ENCODE data around the gene C14orf119.
"Not testable (repeated sequence)": the region's sequence is repeated elsewhere in the genome, so short reads cannot be mapped to it uniquely, and the experiment has no call there.

C14orf119 gene

DNA sequence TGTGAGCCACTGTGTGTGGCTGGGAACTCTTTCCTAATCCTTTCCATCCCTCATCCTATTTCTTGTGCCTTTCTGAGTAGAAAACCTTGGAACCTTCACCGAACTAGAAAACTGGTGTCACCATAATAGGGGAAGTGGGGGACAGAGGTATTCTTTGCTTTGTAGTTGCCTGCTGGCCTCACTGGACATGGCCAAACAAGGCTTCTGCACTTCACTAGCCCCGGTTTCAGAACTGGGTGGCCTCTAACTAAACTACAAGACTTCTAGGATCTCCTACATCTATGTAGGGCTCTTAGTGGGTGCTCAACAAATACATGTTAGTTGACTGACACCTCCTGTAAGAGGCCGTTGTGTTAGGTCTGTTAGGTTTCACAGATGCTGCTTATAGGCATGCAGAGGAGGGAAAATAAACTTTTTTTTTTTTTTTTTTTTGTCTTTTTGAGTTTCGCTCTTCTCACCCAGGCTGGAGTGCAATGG is 10.1 kb downstream of the C14orf119 start:
- Histone ChIP-seq H3K9ac (ENCODE audit: low read length) (no peak overlapping the region), H3K4me1 (ENCODE audit: insufficient read depth, low read length) (no peaks in the 10 kb centered on the region), H3K27ac (ENCODE audit: low read depth, low read length) (no peak overlapping the region), H3K27me3 (ENCODE audit: control insufficient read depth in 1 of 2, insufficient read depth in 2 of 2, low read length in 2 of 2) (no peaks in the 10 kb centered on the region), H3K9me3 (ENCODE audit: low read length) (no peaks in the 10 kb centered on the region), H3K36me3 (ENCODE audit: insufficient read depth, low read length) (no peaks in the 10 kb centered on the region), H3K4me3 (ENCODE audit: low read depth in 1 of 2, low read length in 2 of 2) (no peak overlapping the region)

DNA sequence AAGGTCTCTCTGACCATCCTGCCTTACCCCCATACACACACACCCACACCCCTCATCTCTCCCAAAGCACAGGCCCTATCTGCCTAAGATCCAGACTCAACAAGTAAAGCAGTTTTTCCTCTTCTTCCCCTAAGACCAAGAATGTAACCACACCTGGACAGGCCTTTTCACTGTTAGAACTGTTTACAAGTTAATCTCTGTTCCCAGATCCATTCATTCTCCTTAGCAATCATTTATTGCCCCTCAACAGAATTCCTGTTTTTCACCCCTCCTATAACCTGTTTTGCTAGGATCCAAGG is 11.4 kb downstream of the C14orf119 start:
- Histone ChIP-seq H3K4me3 (ENCODE audit: low read depth in 1 of 2, low read length in 2 of 2) (no peak overlapping the region), H3K36me3 (ENCODE audit: insufficient read depth, low read length) (no peaks in the 10 kb centered on the region), H3K27me3 (ENCODE audit: control insufficient read depth in 1 of 2, insufficient read depth in 2 of 2, low read length in 2 of 2) (no peaks in the 10 kb centered on the region), H3K4me1 (ENCODE audit: insufficient read depth, low read length) (no peaks in the 10 kb centered on the region), H3K27ac (ENCODE audit: low read depth, low read length) (no peak overlapping the region), H3K9me3 (ENCODE audit: low read length) (no peaks in the 10 kb centered on the region), H3K9ac (ENCODE audit: low read length) (no peak overlapping the region)

DNA sequence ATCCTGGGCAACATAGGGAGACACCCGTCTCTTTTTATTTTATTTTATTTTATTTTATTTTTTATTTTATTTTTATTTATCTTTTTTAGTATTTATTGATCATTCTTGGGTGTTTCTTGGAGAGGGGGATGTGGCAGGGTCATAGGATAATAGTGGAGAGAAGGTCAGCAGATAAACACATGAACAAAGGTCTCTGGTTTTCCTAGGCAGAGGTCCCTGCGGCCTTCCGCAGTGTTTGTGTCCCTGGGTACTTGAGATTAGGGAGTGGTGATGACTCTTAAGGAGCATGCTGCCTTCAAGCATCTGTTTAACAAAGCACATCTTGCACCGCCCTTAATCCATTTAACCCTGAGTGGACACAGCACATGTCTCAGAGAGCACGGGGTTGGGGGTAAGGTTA is 12.3 kb downstream of the C14orf119 start:
- not testable (repeated sequence) for H3K27ac ChIP-seq (ENCODE audit: low read depth, low read length); H3K9me3 ChIP-seq (ENCODE audit: low read length); H3K9ac ChIP-seq (ENCODE audit: low read length); H3K4me1 ChIP-seq (ENCODE audit: insufficient read depth, low read length); H3K4me3 ChIP-seq (ENCODE audit: low read depth in 1 of 2, low read length in 2 of 2); H3K27me3 ChIP-seq (ENCODE audit: control insufficient read depth in 1 of 2, insufficient read depth in 2 of 2, low read length in 2 of 2); H3K36me3 ChIP-seq (ENCODE audit: insufficient read depth, low read length)

DNA sequence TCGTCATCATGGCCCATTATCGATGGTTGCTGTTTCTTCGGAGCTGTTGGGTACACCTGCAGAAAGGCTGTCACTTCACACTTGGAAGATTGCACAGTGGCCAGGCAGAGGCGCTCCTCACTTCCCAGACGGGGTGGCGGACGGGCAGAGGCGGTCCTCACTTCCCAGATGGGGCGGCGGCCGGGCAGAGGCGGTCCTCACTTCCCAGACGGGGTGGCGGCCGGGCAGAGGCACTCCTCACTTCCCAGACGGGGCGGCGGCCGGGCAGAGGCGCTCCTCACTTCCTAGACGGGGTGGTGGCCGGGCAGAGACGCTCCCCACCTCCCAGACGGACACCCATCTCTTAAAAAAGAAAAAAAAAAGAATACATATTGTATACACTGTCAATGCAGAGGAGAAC is 12.9 kb downstream of the C14orf119 start:
- not testable (repeated sequence) for H3K9me3 ChIP-seq (ENCODE audit: low read length); H3K4me1 ChIP-seq (ENCODE audit: insufficient read depth, low read length); H3K27ac ChIP-seq (ENCODE audit: low read depth, low read length); H3K27me3 ChIP-seq (ENCODE audit: control insufficient read depth in 1 of 2, insufficient read depth in 2 of 2, low read length in 2 of 2); H3K36me3 ChIP-seq (ENCODE audit: insufficient read depth, low read length); H3K9ac ChIP-seq (ENCODE audit: low read length); H3K4me3 ChIP-seq (ENCODE audit: low read depth in 1 of 2, low read length in 2 of 2)

DNA sequence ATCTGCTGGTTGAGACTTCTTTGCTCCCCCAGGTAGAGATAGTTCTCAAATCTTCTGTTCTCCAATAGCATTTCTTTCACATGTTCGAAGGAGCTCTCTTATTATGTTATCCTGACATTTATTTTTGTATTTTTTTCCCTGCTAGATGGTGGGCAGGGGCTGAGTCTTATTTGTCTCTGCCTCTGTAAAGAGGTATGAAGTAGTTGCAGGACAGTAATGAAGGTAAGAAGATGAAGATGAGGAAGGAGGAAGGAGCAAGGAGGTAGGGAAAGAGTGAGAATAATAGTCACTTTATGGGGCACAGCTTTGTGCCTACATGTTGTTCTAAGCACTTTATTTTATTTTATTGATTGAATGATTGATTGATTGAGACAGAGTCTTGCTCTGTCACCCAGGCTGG is 14.5 kb downstream of the C14orf119 start:
- H3K4me1 ChIP-seq (ENCODE audit: insufficient read depth, low read length) = no peaks in the 10 kb centered on the region
- no peaks in the 10 kb centered on the region for H3K9me3 ChIP-seq (ENCODE audit: low read length)
- H3K36me3 ChIP-seq (ENCODE audit: insufficient read depth, low read length) = no peaks in the 10 kb centered on the region
- H3K9ac ChIP-seq (ENCODE audit: low read length) = no peak overlapping the region
- no peak overlapping the region for H3K4me3 ChIP-seq (ENCODE audit: low read depth in 1 of 2, low read length in 2 of 2)
- H3K27me3 ChIP-seq (ENCODE audit: control insufficient read depth in 1 of 2, insufficient read depth in 2 of 2, low read length in 2 of 2) = peaks cover 0 to 9% of the 10 kb centered on the region in 2 donors
- no peak overlapping the region for H3K27ac ChIP-seq (ENCODE audit: low read depth, low read length)

DNA sequence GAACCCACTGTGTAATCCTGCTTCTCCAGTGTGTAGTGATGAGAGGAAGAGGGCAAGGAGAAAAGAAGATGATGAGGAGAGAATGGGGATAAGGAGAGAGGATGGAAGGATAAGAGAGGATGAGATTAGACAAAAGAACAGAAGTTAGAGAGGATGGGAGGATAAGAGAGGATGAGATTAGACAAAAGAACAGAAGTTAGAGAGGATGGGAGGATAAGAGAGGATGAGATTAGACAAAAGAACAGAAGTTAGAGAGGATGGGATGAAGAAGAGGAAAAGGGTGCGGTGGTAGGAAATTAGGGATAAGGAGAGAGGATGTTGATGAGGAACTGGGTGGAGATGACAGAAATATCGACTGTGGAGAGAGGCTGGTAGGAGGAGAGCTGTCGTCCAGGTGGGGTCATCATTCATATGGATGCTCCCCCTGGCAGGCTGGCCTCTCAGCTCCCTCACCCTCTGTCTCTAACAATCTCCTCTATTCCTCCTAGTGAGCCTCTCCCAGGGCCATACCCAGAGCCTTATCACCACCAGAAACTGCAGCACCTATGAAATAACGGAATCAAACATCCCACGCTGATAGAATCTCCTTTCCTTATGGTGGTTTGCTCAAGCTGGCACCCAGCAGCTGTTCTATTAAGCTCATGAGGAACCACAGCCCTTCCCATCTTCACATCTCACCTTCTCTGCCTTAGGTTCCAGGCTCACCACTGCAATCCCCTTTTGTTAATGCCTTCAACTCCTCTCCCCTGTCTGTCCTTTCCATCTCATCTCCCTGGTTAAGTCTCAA is 15.5 kb downstream of the C14orf119 start:
- H3K36me3 ChIP-seq (ENCODE audit: insufficient read depth, low read length) = no peaks in the 10 kb centered on the region
- H3K9me3 ChIP-seq (ENCODE audit: low read length) = no peaks in the 10 kb centered on the region
- H3K27me3 ChIP-seq (ENCODE audit: control insufficient read depth in 1 of 2, insufficient read depth in 2 of 2, low read length in 2 of 2) = peaks cover 0 to 10% of the 10 kb centered on the region in 2 donors
- H3K9ac ChIP-seq (ENCODE audit: low read length) = no peak overlapping the region
- no peak overlapping the region for H3K27ac ChIP-seq (ENCODE audit: low read depth, low read length)
- H3K4me1 ChIP-seq (ENCODE audit: insufficient read depth, low read length) = no peaks in the 10 kb centered on the region
- no peak overlapping the region for H3K4me3 ChIP-seq (ENCODE audit: low read depth in 1 of 2, low read length in 2 of 2)

DNA sequence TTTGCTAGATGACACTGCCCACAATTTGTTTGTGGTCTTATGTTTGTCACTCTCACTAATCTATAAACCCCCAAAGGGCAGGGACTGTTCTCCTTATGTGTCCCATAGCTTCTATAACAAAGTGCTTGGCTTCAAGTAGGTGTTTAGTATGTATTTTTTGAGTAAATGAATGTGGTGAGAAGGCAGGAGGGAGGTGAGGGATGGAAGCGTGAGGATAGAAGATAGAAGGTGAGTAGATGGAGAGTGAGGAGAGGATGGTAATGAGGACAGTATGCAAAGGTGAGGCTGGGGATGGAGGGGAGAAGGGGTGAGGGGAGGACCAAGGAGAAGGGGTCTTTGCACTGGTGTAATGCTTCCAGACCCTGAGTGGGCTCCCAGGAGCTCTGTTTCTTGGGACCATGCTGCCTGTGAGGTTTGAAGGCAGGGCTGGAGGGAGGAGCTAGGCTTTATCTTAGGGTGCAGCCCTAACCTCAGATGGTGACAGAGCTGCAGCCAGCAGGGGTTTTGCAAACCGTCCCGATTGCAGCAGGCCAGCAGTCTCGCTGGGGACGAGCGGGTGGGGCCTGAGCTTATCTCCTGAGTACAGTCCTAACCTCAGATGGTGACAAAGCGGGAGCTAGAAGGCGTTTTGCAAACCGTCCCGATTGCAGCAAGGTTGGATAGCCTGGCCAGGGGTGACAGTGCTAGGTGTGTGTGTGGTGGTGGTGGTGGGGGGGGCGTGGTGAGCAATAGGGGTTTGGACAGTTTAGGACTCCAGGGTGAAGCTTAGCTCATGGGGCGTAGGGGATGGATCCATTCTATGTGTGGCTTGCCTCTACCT is 17.3 kb downstream of the C14orf119 start:
- Histone ChIP-seq H3K4me3 (ENCODE audit: low read depth in 1 of 2, low read length in 2 of 2) (no peak overlapping the region), H3K36me3 (ENCODE audit: insufficient read depth, low read length) (no peaks in the 10 kb centered on the region), H3K9me3 (ENCODE audit: low read length) (no peaks in the 10 kb centered on the region), H3K9ac (ENCODE audit: low read length) (no peak overlapping the region), H3K4me1 (ENCODE audit: insufficient read depth, low read length) (no peaks in the 10 kb centered on the region), H3K27me3 (ENCODE audit: control insufficient read depth in 1 of 2, insufficient read depth in 2 of 2, low read length in 2 of 2) (peaks cover 0 to 10% of the 10 kb centered on the region in 2 donors), H3K27ac (ENCODE audit: low read depth, low read length) (no peak overlapping the region)

DNA sequence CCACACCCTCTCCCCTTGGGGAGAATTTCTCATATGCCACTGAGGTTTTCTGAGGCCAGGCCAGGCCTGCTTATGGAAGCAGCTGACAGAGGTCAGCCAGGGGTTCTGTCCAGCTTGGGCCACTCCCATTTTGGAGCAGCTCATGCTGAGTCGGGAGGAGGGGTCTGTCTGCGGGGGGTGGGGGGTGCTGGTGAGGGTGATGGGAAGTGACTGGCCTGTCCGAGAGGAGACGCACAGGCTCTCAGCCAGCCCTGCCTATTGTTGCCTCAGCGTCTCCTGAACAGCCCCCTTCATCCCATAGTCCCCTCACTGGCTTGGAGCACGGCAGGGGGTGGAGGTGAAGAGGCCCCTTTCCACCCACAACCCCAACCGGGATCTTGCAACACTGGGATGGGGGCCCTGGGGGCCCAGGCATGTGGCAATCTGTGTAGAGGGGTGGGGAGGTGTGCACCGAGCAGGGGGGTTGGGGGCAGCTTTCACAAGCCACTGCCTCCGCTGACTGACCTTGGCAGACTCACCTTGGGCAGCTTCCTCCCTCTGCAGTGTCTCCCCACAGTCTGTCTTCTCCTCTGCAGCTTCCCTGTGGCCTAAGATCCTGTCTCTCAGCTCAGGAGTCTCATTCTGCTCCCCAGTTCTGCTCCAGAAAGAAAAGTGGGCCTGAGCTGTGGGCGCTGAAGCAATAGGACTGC is 18.3 kb downstream of the C14orf119 start:
- Histone ChIP-seq H3K9ac (ENCODE audit: low read length) (no peak overlapping the region), H3K4me1 (ENCODE audit: insufficient read depth, low read length) (no peaks in the 10 kb centered on the region), H3K36me3 (ENCODE audit: insufficient read depth, low read length) (no peaks in the 10 kb centered on the region), H3K27me3 (ENCODE audit: control insufficient read depth in 1 of 2, insufficient read depth in 2 of 2, low read length in 2 of 2) (peaks cover 0 to 14% of the 10 kb centered on the region in 2 donors), H3K9me3 (ENCODE audit: low read length) (no peaks in the 10 kb centered on the region), H3K27ac (ENCODE audit: low read depth, low read length) (no peak overlapping the region), H3K4me3 (ENCODE audit: low read depth in 1 of 2, low read length in 2 of 2) (no peak overlapping the region)

DNA sequence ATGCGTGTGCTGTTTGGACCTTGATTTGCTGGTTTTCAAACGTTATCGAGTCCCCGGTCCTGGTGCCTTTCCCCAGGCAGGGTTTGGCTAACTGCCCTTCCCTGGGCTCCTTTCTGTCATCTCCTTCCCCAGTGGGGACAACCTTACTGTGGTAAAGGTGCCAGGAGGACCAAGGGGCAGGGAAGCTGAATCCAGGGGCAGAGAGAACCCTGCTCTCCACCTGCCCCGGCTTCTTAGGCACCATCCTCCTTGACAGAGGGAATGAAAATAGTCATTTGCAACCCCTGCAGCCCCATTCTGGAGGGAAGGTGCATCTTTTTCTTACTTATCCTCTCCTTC is 18.8 kb downstream of the C14orf119 start:
- no peaks in the 10 kb centered on the region for H3K36me3 ChIP-seq (ENCODE audit: insufficient read depth, low read length)
- no peaks in the 10 kb centered on the region for H3K9me3 ChIP-seq (ENCODE audit: low read length)
- no peaks in the 10 kb centered on the region for H3K4me1 ChIP-seq (ENCODE audit: insufficient read depth, low read length)
- no peak overlapping the region for H3K9ac ChIP-seq (ENCODE audit: low read length)
- peaks cover 0 to 15% of the 10 kb centered on the region in 2 donors for H3K27me3 ChIP-seq (ENCODE audit: control insufficient read depth in 1 of 2, insufficient read depth in 2 of 2, low read length in 2 of 2)
- no peak overlapping the region for H3K27ac ChIP-seq (ENCODE audit: low read depth, low read length)
- no peak overlapping the region for H3K4me3 ChIP-seq (ENCODE audit: low read depth in 1 of 2, low read length in 2 of 2)

DNA sequence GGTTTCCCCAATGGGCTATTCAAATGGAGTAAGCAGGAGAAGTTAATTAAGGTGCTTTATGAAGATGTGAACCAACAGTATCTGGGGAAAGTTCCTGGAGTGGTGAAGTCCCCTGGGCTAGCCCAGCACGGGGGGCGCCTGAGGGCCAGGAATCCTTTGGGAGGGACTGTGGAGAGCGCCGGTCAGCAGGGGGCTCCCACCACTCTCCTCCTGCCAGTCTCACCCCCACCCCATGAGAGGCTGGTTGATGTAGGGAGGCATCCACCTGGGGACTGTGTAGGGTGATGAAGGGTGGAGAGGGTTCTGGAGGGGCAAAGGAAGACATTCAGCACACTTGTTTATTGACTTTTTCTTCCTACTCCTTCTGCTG is 19.3 kb downstream of the C14orf119 start:
- H3K36me3 ChIP-seq (ENCODE audit: insufficient read depth, low read length) = no peaks in the 10 kb centered on the region
- H3K9me3 ChIP-seq (ENCODE audit: low read length) = no peaks in the 10 kb centered on the region
- no peak overlapping the region for H3K9ac ChIP-seq (ENCODE audit: low read length)
- H3K4me3 ChIP-seq (ENCODE audit: low read depth in 1 of 2, low read length in 2 of 2) = no peak overlapping the region
- no peaks in the 10 kb centered on the region for H3K4me1 ChIP-seq (ENCODE audit: insufficient read depth, low read length)
- H3K27me3 ChIP-seq (ENCODE audit: control insufficient read depth in 1 of 2, insufficient read depth in 2 of 2, low read length in 2 of 2) = peaks cover 0 to 15% of the 10 kb centered on the region in 2 donors
- no peak overlapping the region for H3K27ac ChIP-seq (ENCODE audit: low read depth, low read length)

DNA sequence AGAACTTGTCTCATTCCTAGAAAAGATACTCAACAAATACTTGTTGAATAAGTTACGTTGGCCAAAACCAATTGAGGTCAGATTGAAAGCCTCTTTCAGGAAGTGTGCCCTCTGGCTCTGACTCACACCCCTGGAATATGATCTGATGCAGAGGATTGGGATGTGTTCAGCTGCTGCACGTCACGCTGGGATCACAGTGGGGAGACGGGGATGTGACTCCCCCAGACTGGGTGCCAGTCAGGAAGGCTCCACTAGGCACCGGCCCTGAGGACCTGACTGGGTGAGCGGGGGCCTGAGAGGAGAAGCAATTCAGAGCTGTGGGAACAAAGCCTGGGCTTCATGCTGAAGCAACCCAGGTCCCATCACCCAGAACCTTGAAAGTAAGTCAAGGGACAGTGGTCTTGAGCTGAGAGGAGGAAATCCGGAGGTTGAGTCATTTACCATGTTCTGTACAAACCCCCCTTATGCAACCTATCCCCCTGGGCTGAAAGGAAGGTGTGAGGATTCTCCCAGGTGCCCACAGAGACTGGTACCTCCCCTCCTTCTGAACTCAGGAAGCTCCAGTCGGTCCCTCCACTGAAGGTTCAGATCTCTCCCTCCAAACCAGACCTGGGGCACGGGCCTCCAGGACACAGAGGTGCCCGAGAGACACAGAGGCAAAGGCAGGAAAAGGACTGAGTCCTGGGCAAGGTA is 19.9 kb downstream of the C14orf119 start:
- peaks cover 0 to 15% of the 10 kb centered on the region in 2 donors for H3K27me3 ChIP-seq (ENCODE audit: control insufficient read depth in 1 of 2, insufficient read depth in 2 of 2, low read length in 2 of 2)
- no peaks in the 10 kb centered on the region for H3K4me1 ChIP-seq (ENCODE audit: insufficient read depth, low read length)
- no peak overlapping the region for H3K9ac ChIP-seq (ENCODE audit: low read length)
- no peaks in the 10 kb centered on the region for H3K9me3 ChIP-seq (ENCODE audit: low read length)
- no peak overlapping the region for H3K4me3 ChIP-seq (ENCODE audit: low read depth in 1 of 2, low read length in 2 of 2)
- no peak overlapping the region for H3K27ac ChIP-seq (ENCODE audit: low read depth, low read length)
- H3K36me3 ChIP-seq (ENCODE audit: insufficient read depth, low read length) = no peaks in the 10 kb centered on the region
